Right lobe of liver (tissue), 4 donors: ENCODE results near the gene B3GNT8.

Experiments
- CTCF ChIP-seq, 4 donors: fragments of 200-600 bp in 3 of 4; fragments of 450-650 bp in 1 of 4; IDR thresholded peaks; one replicate each; pipeline versions ENCODE4 v1.5.1 to v1.8.0; 2016 to 2022; ENCODE audit warnings: antibody characterized with exemption in 4 of 4, mild to moderate bottlenecking in 2 of 4
- POLR2A ChIP-seq: fragments of 450-650 bp; IDR thresholded peaks from one replicate; pipeline ENCODE4 v1.6.1; 2017; ENCODE audit warnings: antibody characterized with exemption, mild to moderate bottlenecking
- donor health status: DM: no; HTN: no; CAD: no.
- donor health status: DM: no; HTN: no; CAD: no.
- donor health status: DM: no; HTN: yes; CAD: no.

GRCh38 chr19:41401483-41401882 lies 25.7 kb downstream of the B3GNT8 start:
- TF ChIP-seq POLR2A (no peak), CTCF (IDR thresholded peaks at IDR 0.05) (no peak)
